HepG2 (cell line): ENCODE data around the gene BCL7A. TPM values are rescaled to one million over a fixed set of nuclear protein-coding genes. Genes with fewer than 3 reads are reported as not detected.

Experiments
- CBX2 ChIP-seq, 2 experiments: fragments of 200-600 bp in 1 of 2; sonication (generic); formaldehyde crosslinking in 1 of 2; IDR thresholded peaks; 2 replicates each; pipeline versions ENCODE4 v1.7.0 to v1.8.1; 2018 to 2022; ENCODE audit warnings: low read depth in 2 of 2, low read length in 1 of 2, mild to moderate bottlenecking in 1 of 2, missing genetic modification reagents in 1 of 2
- FOXO4 ChIP-seq: sonication (generic); formaldehyde crosslinking; conservative IDR thresholded peaks from 2 replicates; pipeline ENCODE4 v1.8.1; 2023; ENCODE audit warnings: missing genetic modification reagents
- MEIS2 ChIP-seq: sonication (generic); formaldehyde crosslinking; IDR thresholded peaks from 2 replicates; pipeline ENCODE4 v1.9.0; 2021; ENCODE audit warnings: mild to moderate bottlenecking, missing genetic modification reagents
- MYC ChIP-seq: sonication (generic); formaldehyde crosslinking; IDR thresholded peaks from 2 replicates; pipeline ENCODE4 v1.9.0; 2021; ENCODE audit warnings: missing genetic modification reagents, borderline replicate concordance
- NFAT5 ChIP-seq: sonication (generic); formaldehyde crosslinking; IDR thresholded peaks from 2 replicates; pipeline ENCODE4 v1.4.0; 2020; ENCODE audit warnings: missing genetic modification reagents
- NR0B2 ChIP-seq: sonication (generic); formaldehyde crosslinking; IDR thresholded peaks from 2 replicates; pipeline ENCODE4 v1.4.0; 2020; ENCODE audit warnings: mild to moderate bottlenecking, missing genetic modification reagents
- PRPF4 ChIP-seq: fragments of 200-400 bp; formaldehyde crosslinking; IDR thresholded peaks from 2 replicates; pipeline ENCODE4 v1.6.1; 2016; ENCODE audit warnings: low read length, low read depth; ENCODE audit not compliant: poor library complexity, severe bottlenecking
- RXRB ChIP-seq: IDR thresholded peaks from 2 replicates; pipeline ENCODE4 v1.6.1; 2016; ENCODE audit warnings: borderline replicate concordance, missing genetic modification reagents, missing compliant biosample characterization
- SIX4 ChIP-seq: sonication (generic); formaldehyde crosslinking; IDR thresholded peaks from 2 replicates; pipeline ENCODE4 v1.4.0; 2020; ENCODE audit warnings: missing genetic modification reagents
- SMARCE1 ChIP-seq: fragments of 450-650 bp; IDR thresholded peaks from 2 replicates; pipeline ENCODE4 v1.6.1; 2017; ENCODE audit warnings: borderline replicate concordance
- TBX2 ChIP-seq: sonication (generic); formaldehyde crosslinking; IDR thresholded peaks from 2 replicates; pipeline ENCODE4 v1.5.0; 2020; ENCODE audit warnings: missing genetic modification reagents, mild to moderate bottlenecking, borderline replicate concordance
- TOE1 ChIP-seq: sonication (generic); formaldehyde crosslinking; IDR thresholded peaks from 2 replicates; pipeline ENCODE4 v1.4.0; 2020; ENCODE audit warnings: mild to moderate bottlenecking, missing genetic modification reagents
- YY1 ChIP-seq: IDR thresholded peaks from 2 replicates; pipeline ENCODE4 v1.6.1; 2011; ENCODE audit warnings: low read length, low read depth, moderate library complexity, mild to moderate bottlenecking; ENCODE audit not compliant: insufficient read depth, insufficient replicate concordance
- ZBTB49 ChIP-seq: sonication (generic); formaldehyde crosslinking; IDR thresholded peaks from 2 replicates; pipeline ENCODE4 v1.4.0; 2020; ENCODE audit warnings: missing genetic modification reagents, borderline replicate concordance
- ZNF10 ChIP-seq: sonication (generic); formaldehyde crosslinking; IDR thresholded peaks from 2 replicates; pipeline ENCODE4 v1.4.0; 2020; ENCODE audit warnings: mild to moderate bottlenecking, low read depth, missing genetic modification reagents, borderline replicate concordance
- ZNF382 ChIP-seq: sonication (generic); formaldehyde crosslinking; IDR thresholded peaks from 2 replicates; pipeline ENCODE4 v1.5.0; 2020; ENCODE audit warnings: missing genetic modification reagents, mild to moderate bottlenecking, borderline replicate concordance
- ZNF460 ChIP-seq: sonication (generic); formaldehyde crosslinking; IDR thresholded peaks from 2 replicates; pipeline ENCODE4 v1.5.1; 2020; ENCODE audit warnings: missing genetic modification reagents, mild to moderate bottlenecking, borderline replicate concordance
- ZNF672 ChIP-seq: sonication (generic); formaldehyde crosslinking; IDR thresholded peaks from 2 replicates; pipeline ENCODE4 v1.8.1; 2022; ENCODE audit warnings: missing genetic modification reagents
- ZNF879 ChIP-seq: sonication (generic); formaldehyde crosslinking; IDR thresholded peaks from 2 replicates; pipeline ENCODE4 v1.8.1; 2023; ENCODE audit warnings: missing genetic modification reagents
- polyA plus RNA-seq, 8 experiments: library from polyadenylated mRNA; depleted of rRNA in 3 of 8; stranded (reverse) in 7 of 8; unstranded in 1 of 8; fragments of >200 nt; fragmentation: Illumina TruSeq in 4 of 8; extraction: Trizol in 4 of 8; gene quantifications; 2 replicates each; pipeline versions ENCODE4 v1.2.1 to v1.2.3, GENCODE V29; 2011 to 2016; ENCODE audit warnings: low read depth in 4 of 8, missing spikeins in 1 of 8, mixed read lengths in 1 of 8; ENCODE audit not compliant: insufficient read depth in 1 of 8
- total RNA-seq, 5 experiments: library from RNA; depleted of rRNA; stranded (reverse); fragments of >200 nt; fragmentation: Illumina TruSeq; extraction: Trizol; gene quantifications; 2 replicates each; pipeline ENCODE4 v1.2.3, GENCODE V29; 2016; ENCODE audit warnings: low read depth in 1 of 5

Gene BCL7A
- total and polyA plus RNA-seq, 2 of the 13 experiments (the other 11 are each of a cell fraction or from before 2014, with no cell fraction given) = 4.1 to 6.2 TPM

GRCh38 chr12:122064025-122064777, 42.5 kb downstream of the BCL7A start (continued):
- TF ChIP-seq NFAT5 (CRISPR knock-in tag) = no peak; the same call in 1 of the 2 replicates
- TF ChIP-seq SMARCE1 = no peak
- peak; percentile 70 for TF ChIP-seq YY1
- no peak for TF ChIP-seq ZNF382 (CRISPR knock-in tag)
- peak; percentile 71; the same call in 1 of the 2 replicates for TF ChIP-seq RXRB (CRISPR knock-in tag)
- no peak for TF ChIP-seq ZNF10 (CRISPR knock-in tag)
- no peak for TF ChIP-seq PRPF4
- peak; percentile 68; the same call in 1 of the 2 replicates for TF ChIP-seq NR0B2 (CRISPR knock-in tag)
- no peak for TF ChIP-seq ZNF672 (CRISPR knock-in tag)
- no peak for TF ChIP-seq ZNF460 (CRISPR knock-in tag)
- no peak for TF ChIP-seq MEIS2 (CRISPR knock-in tag)
- no peak; the same call in 1 of the 2 replicates for TF ChIP-seq SIX4 (CRISPR knock-in tag)
- TF ChIP-seq TOE1 (CRISPR knock-in tag) = no peak
- TF ChIP-seq FOXO4 (CRISPR knock-in tag) = no peak
- TF ChIP-seq ZNF879 (CRISPR knock-in tag) = no peak
- TF ChIP-seq TBX2 (CRISPR knock-in tag) = no peak
- no peak for TF ChIP-seq ZBTB49
- peak; percentile 74; the same call in 1 of the 2 replicates for TF ChIP-seq MYC
- TF ChIP-seq CBX2 (IDR thresholded peaks at IDR 0.05; ENCODE audit: low read depth, low read length) = no peak
- no peak for TF ChIP-seq CBX2 (CRISPR knock-in tag; IDR thresholded peaks at IDR 0.05; ENCODE audit: low read depth)
